H1 (cell line): ENCODE results near the gene VIM. TPM values are rescaled to one million over a fixed set of nuclear protein-coding genes. Genes with fewer than 3 reads are reported as not detected.
A peak's percentile ranks its signal among the peaks of the same experiment; 100 is the strongest.

Source experiments
- CTCF ChIA-PET: fragments of 300-600 bp; sonication (Branson Sonifier 250); formaldehyde crosslinking; loops from one replicate; lab custom pipeline; 2021; ENCODE audit not compliant: partially characterized antibody; lab: Charles Lee
- POLR2A ChIA-PET: fragments of 300-600 bp; sonication (Branson Sonifier 250); formaldehyde crosslinking; loops from one replicate; lab custom pipeline; 2021; ENCODE audit warnings: inconsistent platforms; ENCODE audit not compliant: partially characterized antibody; lab: Charles Lee
- DNase-seq, 2 experiments: peaks; one replicate each; pipeline versions ENCODE4 v3.0.0 to v3.0.0-alpha.2; 2010 to 2022; ENCODE audit warnings: low spot score in 2 of 2, low read depth in 1 of 2, mixed read lengths in 1 of 2
- FAIRE-seq: peaks from 2 replicates; lab custom pipeline; 2011; peaks lifted over from hg19 to GRCh38; lab: Jason Lieb, UNC
- H2AFZ ChIP-seq: 2 replicates; pipeline ENCODE4 v1.8.1; 2012; ENCODE audit warnings: low read length, inconsistent platforms
- H2AK5ac ChIP-seq: 2 replicates; pipeline ENCODE4 v1.6.1; 2013; ENCODE audit warnings: low read depth, low read length
- H2BK120ac ChIP-seq: replicated peaks from 2 replicates; pipeline ENCODE3; 2013; ENCODE audit warnings: low read depth, low read length, inconsistent platforms
- H2BK12ac ChIP-seq: 2 replicates; pipeline ENCODE4 v1.6.1; 2013; ENCODE audit warnings: low read depth, low read length
- H2BK15ac ChIP-seq: 2 replicates; pipeline ENCODE4 v1.6.1; 2013; ENCODE audit warnings: low read length
- H2BK20ac ChIP-seq: 2 replicates; pipeline ENCODE4 v1.6.1; 2013; ENCODE audit warnings: low read length
- H2BK5ac ChIP-seq: 2 replicates; pipeline ENCODE4 v1.6.1; 2013; ENCODE audit warnings: low read depth, low read length
- H3K14ac ChIP-seq: 2 replicates; pipeline ENCODE4 v1.6.1; 2013; ENCODE audit warnings: inconsistent platforms; ENCODE audit not compliant: insufficient read length
- H3K18ac ChIP-seq: 2 replicates; pipeline ENCODE4 v1.6.1; 2013; ENCODE audit warnings: low read length; ENCODE audit errors: extremely low read depth
- H3K23ac ChIP-seq: 2 replicates; pipeline ENCODE4 v1.6.1; 2013; ENCODE audit warnings: inconsistent platforms; ENCODE audit not compliant: insufficient read length
- H3K23me2 ChIP-seq: 2 replicates; pipeline ENCODE4 v1.6.1; 2013; ENCODE audit warnings: low read depth, low read length
- H3K27ac ChIP-seq: 2 replicates; pipeline ENCODE4 v1.6.1; 2011; ENCODE audit warnings: low read depth, low read length, inconsistent platforms
- H3K27me3 ChIP-seq, 4 experiments: replicated peaks in 1 of 4; 1 replicate in 1 of 4; 2 replicates in 3 of 4; pipeline versions ENCODE4 v1.6.1 to v1.8.1; 2011 to 2013; ENCODE audit warnings: low read length in 3 of 4, mild to moderate bottlenecking in 3 of 4, inconsistent platforms in 2 of 4, mixed read lengths in 2 of 4, moderate library complexity in 1 of 4; ENCODE audit not compliant: control insufficient read depth in 3 of 4, insufficient read depth in 3 of 4; ENCODE audit errors: extremely low read depth in 1 of 4
- H3K36me3 ChIP-seq, 4 experiments: 2 replicates each; pipeline versions ENCODE4 v1.6.1 to v1.8.1; 2011 to 2013; ENCODE audit warnings: mild to moderate bottlenecking in 4 of 4, low read length in 3 of 4, moderate library complexity in 2 of 4, control low read depth in 1 of 4, inconsistent platforms in 1 of 4; ENCODE audit not compliant: insufficient read depth in 4 of 4, control insufficient read depth in 2 of 4
- H3K4ac ChIP-seq: replicated peaks from 2 replicates; pipeline ENCODE3; 2013; ENCODE audit warnings: low read length, low read depth, mixed read lengths, inconsistent platforms; ENCODE audit not compliant: insufficient read length
- H3K4me1 ChIP-seq, 4 experiments: replicated peaks in 1 of 4; 1 replicate in 1 of 4; 2 replicates in 3 of 4; pipeline versions ENCODE4 v1.6.1 to v1.8.1; 2011 to 2013; ENCODE audit warnings: low read length in 3 of 4, inconsistent platforms in 2 of 4, mixed read lengths in 1 of 4; ENCODE audit not compliant: insufficient read depth in 4 of 4, control insufficient read depth in 3 of 4
- H3K4me2 ChIP-seq, 2 experiments: 2 replicates each; pipeline versions ENCODE4 v1.6.1 to v1.8.1; 2011 to 2013; ENCODE audit warnings: low read depth in 2 of 2, low read length in 2 of 2, control low read depth in 1 of 2, inconsistent platforms in 1 of 2, mild to moderate bottlenecking in 1 of 2; ENCODE audit not compliant: insufficient read depth in 1 of 2
- H3K4me3 ChIP-seq, 4 experiments: fragments of 200-600, 300-600 bp in 1 of 4; sonication (generic), shearing (Covaris generic), sonication (Bioruptor Twin) in 1 of 4; 2 replicates each; pipeline versions ENCODE4 v1.5.1 to v1.8.1; 2011 to 2016; ENCODE audit warnings: low read length in 4 of 4, low read depth in 3 of 4, control low read depth in 2 of 4, inconsistent platforms in 2 of 4, mild to moderate bottlenecking in 2 of 4, mixed read lengths in 1 of 4, moderate library complexity in 1 of 4; ENCODE audit not compliant: insufficient read depth in 2 of 4; ENCODE audit errors: extremely low read depth in 1 of 4
- H3K56ac ChIP-seq: replicated peaks from 2 replicates; pipeline ENCODE3; 2013; ENCODE audit warnings: low read depth, mild to moderate bottlenecking, mixed read lengths, low read length, inconsistent platforms; ENCODE audit not compliant: insufficient read length
- H3K79me1 ChIP-seq: 2 replicates; pipeline ENCODE4 v1.6.1; 2013; ENCODE audit warnings: low read depth, low read length, control low read depth
- H3K79me2 ChIP-seq, 2 experiments: 2 replicates each; pipeline versions ENCODE4 v1.6.1 to v1.8.1; 2012 to 2013; ENCODE audit warnings: low read length in 2 of 2, mild to moderate bottlenecking in 2 of 2, inconsistent platforms in 1 of 2; ENCODE audit not compliant: insufficient read depth in 2 of 2, control insufficient read depth in 1 of 2
- H3K9ac ChIP-seq, 4 experiments: replicated peaks in 1 of 4; 1 replicate in 1 of 4; 2 replicates in 3 of 4; pipeline versions ENCODE4 v1.6.1 to v1.8.1; 2011 to 2013; ENCODE audit warnings: low read depth in 3 of 4, low read length in 3 of 4, control low read depth in 2 of 4, mild to moderate bottlenecking in 2 of 4, moderate library complexity in 2 of 4, inconsistent platforms in 1 of 4; ENCODE audit errors: extremely low read depth in 1 of 4
- H3K9me3 ChIP-seq, 2 experiments: 2 replicates each; pipeline versions ENCODE4 v1.6.1 to v1.8.1; 2012 to 2013; ENCODE audit warnings: mild to moderate bottlenecking in 2 of 2, moderate library complexity in 2 of 2, control low read depth in 1 of 2, inconsistent platforms in 1 of 2, low read depth in 1 of 2, low read length in 1 of 2, mixed read lengths in 1 of 2; ENCODE audit not compliant: insufficient read depth in 2 of 2
- H4K20me1 ChIP-seq, 2 experiments: replicated peaks in 1 of 2; 2 replicates each; pipeline versions ENCODE3 to v1.8.1; 2011 to 2013; ENCODE audit warnings: inconsistent platforms in 2 of 2, low read length in 2 of 2, mild to moderate bottlenecking in 1 of 2; ENCODE audit not compliant: insufficient read depth in 2 of 2, control insufficient read depth in 1 of 2
- H4K5ac ChIP-seq: 2 replicates; pipeline ENCODE4 v1.6.1; 2013; ENCODE audit warnings: low read length, low read depth, mixed read lengths, inconsistent platforms; ENCODE audit not compliant: insufficient read length
- H4K8ac ChIP-seq: 2 replicates; pipeline ENCODE4 v1.8.0; 2013; ENCODE audit warnings: mild to moderate bottlenecking, moderate library complexity, low read length, inconsistent platforms; ENCODE audit not compliant: insufficient read depth; ENCODE audit errors: extremely low read depth
- H4K91ac ChIP-seq: replicated peaks from 2 replicates; pipeline ENCODE3; 2013; ENCODE audit warnings: low read length, mixed read lengths, inconsistent platforms; ENCODE audit not compliant: insufficient read length
- BRCA1 ChIP-seq: IDR thresholded peaks from 2 replicates; pipeline ENCODE4 v1.6.1; 2012; ENCODE audit warnings: low read depth, low read length, improper control_type of control experiment
- GTF2F1 ChIP-seq: IDR thresholded peaks from 2 replicates; pipeline ENCODE4 v1.6.1; 2012; ENCODE audit warnings: low read depth, low read length, improper control_type of control experiment, borderline replicate concordance
- MAFK ChIP-seq: IDR thresholded peaks from 2 replicates; pipeline ENCODE4 v1.6.1; 2012; ENCODE audit warnings: low read depth, mild to moderate bottlenecking, improper control_type of control experiment, low read length
- POU5F1 ChIP-seq: IDR thresholded peaks from 2 replicates; pipeline ENCODE4 v1.6.1; 2011; ENCODE audit warnings: low read depth, mild to moderate bottlenecking, low read length, moderate library complexity
- RXRA ChIP-seq: IDR thresholded peaks from 2 replicates; pipeline ENCODE4 v1.6.1; 2011; ENCODE audit warnings: low read depth, mild to moderate bottlenecking, low read length, moderate library complexity; ENCODE audit not compliant: insufficient read depth
- SAP30 ChIP-seq: fragments of 300-600 bp; sonication (generic); IDR thresholded peaks from 2 replicates; pipeline ENCODE4 v1.7.1; 2012; ENCODE audit warnings: low read length, moderate library complexity, mild to moderate bottlenecking, inconsistent platforms; ENCODE audit not compliant: insufficient read depth, insufficient replicate concordance
- SRF ChIP-seq: IDR thresholded peaks from 2 replicates; pipeline ENCODE4 v1.6.1; 2011; ENCODE audit warnings: mild to moderate bottlenecking, low read depth, low read length, moderate library complexity
- TAF1 ChIP-seq: IDR thresholded peaks from 2 replicates; pipeline ENCODE4 v1.6.1; 2011; ENCODE audit warnings: mild to moderate bottlenecking, low read depth, low read length
- TCF12 ChIP-seq: IDR thresholded peaks from 2 replicates; pipeline ENCODE4 v1.6.1; 2011; ENCODE audit warnings: low read depth, mild to moderate bottlenecking, low read length
- YY1 ChIP-seq: IDR thresholded peaks from 2 replicates; pipeline ENCODE4 v1.6.1; 2011; ENCODE audit warnings: low read depth, mild to moderate bottlenecking, low read length
- ZNF274 ChIP-seq: IDR thresholded peaks from 2 replicates; pipeline ENCODE4 v1.7.0; 2012; ENCODE audit warnings: low read length, borderline replicate concordance; ENCODE audit errors: extremely low read depth
- WGBS, 2 experiments: shearing (Covaris generic) in 1 of 2; methylation state at CpG; one replicate each; pipeline versions ENCODE4 v1.1.6 to v1.1.7; 2013 to 2015; ENCODE audit warnings: low lambda C conversion rate in 2 of 2, mixed read lengths in 2 of 2, inconsistent platforms in 1 of 2, low coverage in 1 of 2, missing lambda C conversion rate in 1 of 2; ENCODE audit not compliant: insufficient replicate concordance in 2 of 2, insufficient coverage in 1 of 2, insufficient read length in 1 of 2; ENCODE audit errors: extremely low coverage in 1 of 2, missing lambda C conversion rate in 1 of 2; 5-methylcytosine and 5-hydroxymethylcytosine counted together
- polyA plus RNA-seq, 7 experiments: library from polyadenylated mRNA; depleted of rRNA in 3 of 7; stranded (reverse) in 5 of 7; unstranded in 2 of 7; fragments of >200 nt in 5 of 7; fragments of 200-250 nt in 2 of 7; gene quantifications; 1 replicate in 5 of 7; 2 replicates in 1 of 7; 4 replicates in 1 of 7; pipeline versions ENCODE4 v1.2.1 to v1.2.3, GENCODE V29; 2011 to 2013; ENCODE audit warnings: missing spikeins in 2 of 7, mixed read lengths in 2 of 7
- total RNA-seq: library from RNA; stranded (reverse); fragmentation: NEBNext Ultra II Directional; extraction: Animal tissue kit (Norgen Biotek cat#: 25700); gene quantifications from 2 replicates; pipeline ENCODE4 v1.2.1, GENCODE V29; 2021
- TF ChIP-seq, protein P1 (sequence below), 3 experiments: IDR thresholded peaks; 1 replicate in 2 of 3; 2 replicates in 1 of 3; pipeline versions ENCODE4 v1.5.1 to v1.6.1; 2011; ENCODE audit warnings: low read length in 3 of 3, mild to moderate bottlenecking in 3 of 3, inconsistent platforms in 2 of 3, low read depth in 1 of 3, moderate library complexity in 1 of 3; ENCODE audit not compliant: insufficient read depth in 1 of 3; ENCODE audit errors: control extremely low read depth in 1 of 3

VIM gene
- total and polyA plus RNA-seq, 2 of the 8 experiments (the other 6 are each of a cell fraction or from before 2014, with no cell fraction given), result 347 to 372 TPM

DNA sequence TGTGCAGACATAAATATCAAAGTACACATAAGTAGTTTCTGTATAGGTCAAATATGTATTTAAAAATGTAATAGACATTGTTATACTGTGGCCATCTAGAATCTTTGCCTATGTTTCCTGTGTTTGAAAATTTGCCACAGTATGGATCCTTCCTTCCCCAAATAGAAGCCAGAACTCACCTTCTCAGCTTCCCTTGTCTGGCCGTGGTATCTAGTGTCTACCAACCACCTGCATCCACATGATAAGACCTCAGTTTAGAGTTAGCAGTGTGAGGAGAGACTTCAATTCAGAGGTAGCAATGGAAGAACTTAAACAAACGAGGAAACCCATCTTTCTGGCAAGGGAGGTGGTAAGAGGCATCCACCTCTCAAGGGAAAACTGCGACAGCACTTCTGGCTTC lies 31.5 kb upstream of the VIM start:
- Histone ChIP-seq H3K27ac (no peak overlapping the region), H4K8ac (no peak overlapping the region; the same call in 1 of the 2 replicates), H3K4me2 (no peak overlapping the region), H4K20me1 (no peaks in the 10 kb centered on the region), H3K56ac (no peak overlapping the region), H3K23me2 (peaks cover 7% of the 10 kb centered on the region; the same call in 1 of the 2 replicates), H3K4ac (peak overlapping the region; percentile 73), H2BK20ac (no peak overlapping the region), H2BK120ac (peak overlapping the region; percentile 66), H2AFZ (no peak overlapping the region), H3K9me3 (no peaks in the 10 kb centered on the region), H2BK5ac (no peak overlapping the region), H2AK5ac (peak overlapping the region; percentile 79), H3K36me3 (no peaks in the 10 kb centered on the region), H3K9ac (no peak overlapping the region), H2BK12ac (peak overlapping the region; percentile 52; the same call in 1 of the 2 replicates), H3K4me1 (peaks cover 0 to 12% (median 6%) of the 10 kb centered on the region in 4 experiments; a peak in 4 of 7 replicates), H3K79me1 (no peaks in the 10 kb centered on the region), H3K79me2 (peaks cover 0 to 77% of the 10 kb centered on the region in 2 experiments; a peak in 3 of 4 replicates), H4K91ac (no peak overlapping the region), H2BK15ac (peak overlapping the region; percentile 74; the same call in 1 of the 2 replicates), H3K23ac (no peak overlapping the region), H3K27me3 (no peaks in the 10 kb centered on the region), H4K5ac (no peak overlapping the region), H3K18ac (peak overlapping the region; percentile 7; the same call in 1 of the 2 replicates), H3K4me3 (no peak overlapping the region), H3K14ac (no peak overlapping the region)
- FAIRE-seq, result no peak
- WGBS, 2 experiments, result 82% methylated on average over 3 of the region's 3 CpGs; no CpG with 5 or more reads in 1 of the 2 experiments
- POLR2A ChIA-PET, result no interaction called here
- CTCF ChIA-PET, result interaction anchor here (1.1 to 1.2 kb wide), 3 partner anchors 33 to 61 kb away, joined by 4 to 6 read pairs (median 4); no protein-coding TSS in a partner anchor
- DNase-seq, result no peak
- no peak for TF ChIP-seq RXRA
- TF ChIP-seq BRCA1, result no peak
- no peak for TF ChIP-seq TCF12
- TF ChIP-seq ZNF274, result no peak
- TF ChIP-seq, protein P1, sequence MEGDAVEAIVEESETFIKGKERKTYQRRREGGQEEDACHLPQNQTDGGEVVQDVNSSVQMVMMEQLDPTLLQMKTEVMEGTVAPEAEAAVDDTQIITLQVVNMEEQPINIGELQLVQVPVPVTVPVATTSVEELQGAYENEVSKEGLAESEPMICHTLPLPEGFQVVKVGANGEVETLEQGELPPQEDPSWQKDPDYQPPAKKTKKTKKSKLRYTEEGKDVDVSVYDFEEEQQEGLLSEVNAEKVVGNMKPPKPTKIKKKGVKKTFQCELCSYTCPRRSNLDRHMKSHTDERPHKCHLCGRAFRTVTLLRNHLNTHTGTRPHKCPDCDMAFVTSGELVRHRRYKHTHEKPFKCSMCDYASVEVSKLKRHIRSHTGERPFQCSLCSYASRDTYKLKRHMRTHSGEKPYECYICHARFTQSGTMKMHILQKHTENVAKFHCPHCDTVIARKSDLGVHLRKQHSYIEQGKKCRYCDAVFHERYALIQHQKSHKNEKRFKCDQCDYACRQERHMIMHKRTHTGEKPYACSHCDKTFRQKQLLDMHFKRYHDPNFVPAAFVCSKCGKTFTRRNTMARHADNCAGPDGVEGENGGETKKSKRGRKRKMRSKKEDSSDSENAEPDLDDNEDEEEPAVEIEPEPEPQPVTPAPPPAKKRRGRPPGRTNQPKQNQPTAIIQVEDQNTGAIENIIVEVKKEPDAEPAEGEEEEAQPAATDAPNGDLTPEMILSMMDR (IDR thresholded peaks at IDR 0.05; ENCODE audit: control extremely low read depth in 1 of 3, insufficient read depth in 1 of 3, low read depth in 1 of 3, low read length in 3 of 3), result no peak
- TF ChIP-seq SRF, result no peak
- TF ChIP-seq GTF2F1, result no peak
- no peak for TF ChIP-seq MAFK
- no peak for TF ChIP-seq SAP30
- no peak for TF ChIP-seq YY1
- no peak for TF ChIP-seq TAF1
- TF ChIP-seq POU5F1, result no peak
